BLaER1 (cell line): ENCODE results near the gene ZNF831.

Source experiments
- H3K27ac ChIP-seq: shearing (Covaris generic); formaldehyde crosslinking; 2 replicates; pipeline ENCODE4 v1.8.1; 2022
- H3K27me3 ChIP-seq: shearing (Covaris generic); formaldehyde crosslinking; 2 replicates; pipeline ENCODE4 v1.8.1; 2022
- H3K36me3 ChIP-seq: shearing (Covaris generic); formaldehyde crosslinking; 2 replicates; pipeline ENCODE4 v1.8.1; 2022
- H3K4me1 ChIP-seq: shearing (Covaris generic); formaldehyde crosslinking; 2 replicates; pipeline ENCODE4 v1.8.1; 2022
- H3K4me2 ChIP-seq: shearing (Covaris generic); formaldehyde crosslinking; 2 replicates; pipeline ENCODE4 v1.8.1; 2022
- H3K4me3 ChIP-seq: shearing (Covaris generic); formaldehyde crosslinking; 2 replicates; pipeline ENCODE4 v1.8.1; 2022
- H3K9ac ChIP-seq: shearing (Covaris generic); formaldehyde crosslinking; 2 replicates; pipeline ENCODE4 v1.8.1; 2022
- H3K9me3 ChIP-seq: shearing (Covaris generic); formaldehyde crosslinking; 2 replicates; pipeline ENCODE4 v1.8.1; 2022
- H4K20me1 ChIP-seq: shearing (Covaris generic); formaldehyde crosslinking; 2 replicates; pipeline ENCODE4 v1.8.1; 2022
- Cebpa-rat ChIP-seq: shearing (Covaris generic); IDR thresholded peaks from 2 replicates; pipeline ENCODE4 v1.8.1; 2022

Gene ZNF831

DNA sequence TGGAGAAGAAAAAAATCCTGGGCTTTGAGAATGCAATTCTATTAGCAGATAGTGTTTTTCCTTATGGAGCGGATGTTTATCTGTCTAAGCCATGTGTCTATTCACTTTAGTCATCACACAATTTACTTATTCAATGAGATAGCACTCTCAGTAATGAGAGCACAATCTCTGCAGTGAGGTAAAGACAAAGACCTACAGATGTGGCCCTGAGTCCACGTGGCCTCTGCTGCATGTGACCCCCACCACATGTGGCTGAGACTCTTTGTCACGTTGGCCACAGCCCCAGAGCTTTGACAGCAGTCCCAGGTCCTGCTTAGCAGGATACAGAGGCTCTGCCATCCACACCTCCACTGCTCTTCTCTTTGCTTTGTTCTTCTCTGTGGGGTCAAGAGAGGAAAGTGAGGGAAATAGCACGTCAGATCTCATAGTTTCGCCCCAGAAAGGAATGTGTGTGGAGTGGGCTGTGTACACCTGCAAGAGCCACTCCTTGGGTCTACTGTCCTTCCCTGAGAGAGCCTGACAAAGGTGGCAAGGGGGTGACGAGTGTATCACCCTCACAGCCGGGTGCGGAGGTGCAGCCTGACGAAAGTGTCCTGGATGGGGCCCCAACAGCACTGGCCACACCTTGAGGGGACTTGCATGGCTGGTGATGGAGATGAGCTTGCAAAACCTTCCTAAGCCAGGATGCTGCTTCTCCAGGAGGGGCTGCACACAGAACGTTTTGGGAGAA lies 40.7 kb downstream of the ZNF831 start:
- Histone ChIP-seq H3K9ac (no peak overlapping the region), H3K27me3 (no peaks in the 10 kb centered on the region), H4K20me1 (no peaks in the 10 kb centered on the region), H3K4me3 (no peak overlapping the region), H3K27ac (no peak overlapping the region), H3K4me1 (peaks cover 22% of the 10 kb centered on the region), H3K9me3 (0 out of 2 replicates have a peak, but pooled peaks cover 4% of the 10 kb centered on the region), H3K36me3 (no peaks in the 10 kb centered on the region), H3K4me2 (no peak overlapping the region)
- no peak for TF ChIP-seq Cebpa-rat

DNA sequence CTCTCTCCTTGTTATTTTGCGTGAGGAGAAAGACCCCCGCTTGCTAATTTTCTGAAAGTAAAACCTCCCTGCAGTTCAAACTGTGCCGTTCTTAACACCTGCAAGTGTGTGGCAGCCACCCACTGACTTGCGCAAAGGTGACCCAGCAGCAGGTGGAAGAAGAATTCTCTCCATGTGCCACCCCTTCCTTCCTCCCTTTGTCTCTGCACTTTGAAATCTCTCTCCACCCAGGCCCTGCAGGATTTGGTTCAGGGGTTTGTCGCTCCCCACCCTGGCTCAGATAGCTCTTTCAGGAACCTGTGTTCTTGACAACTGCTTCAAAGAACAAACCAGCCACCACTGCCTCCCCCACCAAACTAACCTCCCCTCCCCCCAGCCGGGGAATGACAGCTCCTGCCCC lies 41.4 kb downstream of the ZNF831 start:
- TF ChIP-seq Cebpa-rat = no peak
- H3K36me3 ChIP-seq = no peaks in the 10 kb centered on the region
- H3K27ac ChIP-seq = no peak overlapping the region
- no peaks in the 10 kb centered on the region for H4K20me1 ChIP-seq
- peak overlapping the region; percentile 52 for H3K4me2 ChIP-seq
- no peak overlapping the region for H3K4me3 ChIP-seq
- 0 out of 2 replicates have a peak, but pooled peaks cover under 1% of the 10 kb centered on the region for H3K9me3 ChIP-seq
- H3K27me3 ChIP-seq = no peaks in the 10 kb centered on the region
- no peak overlapping the region for H3K9ac ChIP-seq
- peaks cover 22% of the 10 kb centered on the region for H3K4me1 ChIP-seq

DNA sequence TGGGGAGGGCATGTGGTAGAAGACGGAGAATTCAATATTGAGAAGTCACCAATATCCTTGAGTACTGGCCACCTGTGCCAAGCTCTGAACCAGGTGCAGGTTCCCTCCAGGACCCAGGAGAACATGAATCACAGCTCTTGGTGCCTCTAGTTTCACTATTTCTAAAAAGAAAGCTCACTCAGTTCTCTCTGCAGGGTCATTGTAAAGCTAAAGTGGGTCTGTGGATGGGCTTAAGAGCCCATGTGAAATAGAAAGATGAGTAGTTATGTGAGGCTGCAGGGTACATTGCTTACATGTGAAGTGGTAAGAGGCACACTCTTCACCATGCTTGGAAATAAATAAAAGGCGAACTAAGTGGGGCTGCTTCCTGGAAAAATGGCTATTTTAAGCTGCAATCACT lies 43.6 kb downstream of the ZNF831 start:
- peaks cover 22% of the 10 kb centered on the region for H3K4me1 ChIP-seq
- no peak overlapping the region for H3K4me3 ChIP-seq
- H3K27ac ChIP-seq = no peak overlapping the region
- H4K20me1 ChIP-seq = no peaks in the 10 kb centered on the region
- H3K9me3 ChIP-seq = no peaks in the 10 kb centered on the region
- H3K27me3 ChIP-seq = no peaks in the 10 kb centered on the region
- no peaks in the 10 kb centered on the region for H3K36me3 ChIP-seq
- TF ChIP-seq Cebpa-rat = no peak
- H3K4me2 ChIP-seq = peak overlapping the region; percentile 51
- no peak overlapping the region for H3K9ac ChIP-seq

DNA sequence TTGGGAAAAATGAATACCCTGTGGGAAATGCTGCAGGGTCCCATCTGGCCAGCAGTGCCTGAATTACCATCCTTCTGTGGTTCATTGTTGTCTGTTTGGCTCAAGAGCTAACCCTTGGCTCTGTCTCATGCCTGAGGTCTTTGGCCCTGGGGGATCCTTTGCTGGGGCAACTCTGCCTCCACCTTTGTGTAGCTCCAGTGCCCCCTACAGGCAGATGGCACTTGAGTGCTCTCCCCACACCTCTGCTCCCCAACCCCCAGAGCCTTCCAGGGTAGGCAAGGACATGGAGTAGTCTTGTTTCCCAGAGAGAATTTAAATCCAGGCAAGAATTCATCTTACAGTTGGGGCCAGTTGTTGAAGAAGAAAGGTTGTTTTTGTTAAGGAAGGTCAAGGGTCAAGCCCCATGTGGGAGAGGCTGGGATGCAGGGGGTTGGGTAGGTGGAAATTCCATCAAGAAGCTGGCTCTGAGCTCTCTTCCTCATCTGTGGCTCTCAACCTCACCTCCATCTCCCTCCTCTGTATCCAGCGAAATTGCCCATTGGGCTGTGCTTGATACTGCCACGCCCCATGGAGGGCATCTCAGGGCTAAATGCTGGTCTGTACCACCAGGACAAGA lies 44.2 kb downstream of the ZNF831 start:
- Histone ChIP-seq H3K36me3 (no peaks in the 10 kb centered on the region), H3K4me1 (peaks cover 19% of the 10 kb centered on the region), H3K27me3 (no peaks in the 10 kb centered on the region), H3K4me3 (no peak overlapping the region), H3K4me2 (peak overlapping the region; percentile 51), H3K9me3 (no peaks in the 10 kb centered on the region), H4K20me1 (no peaks in the 10 kb centered on the region), H3K9ac (no peak overlapping the region), H3K27ac (no peak overlapping the region)
- no peak for TF ChIP-seq Cebpa-rat

DNA sequence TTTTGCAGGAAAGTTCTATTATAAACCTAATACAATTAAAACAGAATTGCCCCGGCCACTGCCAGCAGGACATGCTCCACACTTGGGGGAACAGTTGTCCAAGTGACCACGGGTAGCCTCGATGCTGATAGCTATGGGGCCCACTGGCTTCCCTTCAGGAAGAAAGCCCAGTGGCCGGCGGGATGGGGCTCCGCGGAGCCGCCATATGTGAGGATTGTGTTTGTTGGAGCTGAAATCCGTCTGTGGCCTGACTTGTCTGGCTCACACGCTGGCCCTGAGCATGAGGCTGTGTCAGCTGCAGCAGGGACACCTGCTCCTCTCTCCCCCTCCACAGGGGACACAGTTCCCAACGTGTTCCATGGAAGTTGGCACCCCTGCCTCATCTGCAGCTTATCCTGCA lies 46.6 kb downstream of the ZNF831 start:
- no peak overlapping the region for H3K27ac ChIP-seq
- no peaks in the 10 kb centered on the region for H3K9me3 ChIP-seq
- H3K27me3 ChIP-seq = no peaks in the 10 kb centered on the region
- H4K20me1 ChIP-seq = no peaks in the 10 kb centered on the region
- H3K4me3 ChIP-seq = no peak overlapping the region
- no peak overlapping the region for H3K4me2 ChIP-seq
- TF ChIP-seq Cebpa-rat = no peak
- H3K36me3 ChIP-seq = no peaks in the 10 kb centered on the region
- H3K4me1 ChIP-seq = peaks cover 15% of the 10 kb centered on the region
- H3K9ac ChIP-seq = no peak overlapping the region

DNA sequence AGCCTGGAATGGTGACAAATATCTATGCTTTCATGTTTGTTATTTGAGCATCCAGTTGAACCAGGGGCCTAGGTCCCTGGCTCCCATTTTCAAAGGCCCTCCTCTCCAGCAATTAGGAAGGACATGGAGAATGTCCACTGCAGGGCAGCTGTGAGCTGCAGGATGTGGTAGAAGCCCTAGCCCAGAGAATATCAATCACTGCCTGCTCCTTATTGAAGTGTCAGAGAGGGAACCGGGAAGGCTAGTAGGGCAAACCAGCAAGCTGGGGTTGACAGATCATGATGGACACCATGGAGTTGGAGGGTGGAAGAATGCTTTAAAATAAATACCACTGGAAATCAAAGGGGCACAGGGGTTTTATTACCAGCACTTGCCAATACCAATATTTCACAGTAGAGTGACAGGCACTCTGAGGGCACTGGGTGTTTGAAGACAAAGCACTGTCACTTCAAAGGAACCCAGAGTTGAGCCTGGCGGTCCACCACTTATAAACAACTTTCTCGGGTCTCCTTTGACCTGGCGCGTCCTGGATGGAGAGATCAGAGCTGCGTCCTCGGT lies 47.7 kb downstream of the ZNF831 start:
- Histone ChIP-seq H3K4me3 (no peak overlapping the region), H3K9ac (no peak overlapping the region), H4K20me1 (no peaks in the 10 kb centered on the region), H3K27me3 (no peaks in the 10 kb centered on the region), H3K4me1 (peaks cover 8% of the 10 kb centered on the region), H3K4me2 (no peak overlapping the region), H3K27ac (no peak overlapping the region), H3K36me3 (no peaks in the 10 kb centered on the region), H3K9me3 (no peaks in the 10 kb centered on the region)
- no peak for TF ChIP-seq Cebpa-rat

DNA sequence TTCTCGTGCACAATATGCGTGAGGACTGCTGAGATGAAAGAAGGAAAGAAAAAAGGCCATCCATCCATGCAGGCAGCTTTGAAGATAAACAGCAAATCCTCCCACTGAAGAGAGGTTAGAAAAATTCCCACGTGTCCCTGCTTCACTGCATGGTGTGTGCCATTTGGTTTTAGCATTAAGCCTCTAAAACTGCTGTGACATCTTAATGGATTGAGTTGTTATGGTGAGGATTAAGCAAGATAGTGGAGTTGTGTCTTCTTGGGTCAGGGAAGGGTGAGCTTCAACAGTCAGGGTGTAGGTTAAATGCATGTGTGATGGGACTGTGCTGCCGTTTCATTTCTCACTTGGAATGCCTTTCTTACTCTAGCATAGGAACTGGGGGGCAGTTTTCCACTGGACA lies 50.5 kb downstream of the ZNF831 start:
- Histone ChIP-seq H3K27me3 (no peaks in the 10 kb centered on the region), H3K9me3 (no peaks in the 10 kb centered on the region), H3K9ac (no peak overlapping the region), H3K36me3 (no peaks in the 10 kb centered on the region), H3K4me1 (no peaks in the 10 kb centered on the region), H3K4me2 (no peak overlapping the region), H3K27ac (no peak overlapping the region), H4K20me1 (no peaks in the 10 kb centered on the region), H3K4me3 (no peak overlapping the region)
- no peak for TF ChIP-seq Cebpa-rat

DNA sequence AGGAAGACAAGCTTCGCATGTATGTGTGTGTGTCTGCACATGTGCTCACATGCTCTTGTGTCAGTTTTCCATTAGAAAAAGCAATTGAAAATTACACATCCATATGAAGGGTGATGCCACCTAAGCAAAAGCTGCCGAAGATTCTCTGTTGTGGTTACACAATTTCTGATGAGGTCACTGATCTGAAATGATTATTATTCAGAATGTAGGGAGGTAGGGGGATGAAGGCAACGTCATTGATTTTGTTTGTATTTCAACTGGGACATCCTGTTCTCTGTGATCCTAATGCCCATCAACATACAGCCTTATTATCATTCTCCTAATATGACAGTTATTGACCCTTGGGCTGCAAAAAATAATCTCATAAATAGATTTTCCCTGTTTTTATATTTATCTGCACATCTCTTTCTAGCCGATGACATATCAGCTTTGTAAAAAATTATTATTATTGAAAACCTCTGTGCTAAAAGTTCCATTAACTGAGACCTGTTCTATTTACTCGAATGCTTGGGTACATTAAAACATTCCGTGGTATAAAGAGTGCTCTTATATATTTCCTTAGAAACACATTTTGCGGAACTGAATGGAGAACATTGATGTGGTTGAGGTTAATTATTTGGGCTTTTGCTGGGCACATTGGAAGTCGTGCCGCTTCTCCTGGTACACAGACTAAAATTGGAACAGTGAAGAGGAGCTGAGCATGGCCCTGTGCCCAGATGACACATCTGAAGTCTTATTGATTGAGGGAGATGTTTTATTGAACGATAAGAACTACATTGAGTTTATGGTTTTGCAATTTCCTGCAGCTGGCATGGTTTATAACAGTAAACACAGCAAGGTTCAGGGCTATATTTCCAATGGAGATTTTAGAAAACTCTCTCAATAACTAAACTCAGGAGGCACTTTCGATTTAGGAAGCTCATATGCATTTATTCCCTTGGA lies 51.3 kb downstream of the ZNF831 start:
- Histone ChIP-seq H4K20me1 (no peaks in the 10 kb centered on the region), H3K36me3 (no peaks in the 10 kb centered on the region), H3K4me2 (no peak overlapping the region), H3K27me3 (no peaks in the 10 kb centered on the region), H3K9me3 (no peaks in the 10 kb centered on the region), H3K9ac (no peak overlapping the region), H3K27ac (no peak overlapping the region), H3K4me3 (no peak overlapping the region), H3K4me1 (no peaks in the 10 kb centered on the region)
- no peak for TF ChIP-seq Cebpa-rat

DNA sequence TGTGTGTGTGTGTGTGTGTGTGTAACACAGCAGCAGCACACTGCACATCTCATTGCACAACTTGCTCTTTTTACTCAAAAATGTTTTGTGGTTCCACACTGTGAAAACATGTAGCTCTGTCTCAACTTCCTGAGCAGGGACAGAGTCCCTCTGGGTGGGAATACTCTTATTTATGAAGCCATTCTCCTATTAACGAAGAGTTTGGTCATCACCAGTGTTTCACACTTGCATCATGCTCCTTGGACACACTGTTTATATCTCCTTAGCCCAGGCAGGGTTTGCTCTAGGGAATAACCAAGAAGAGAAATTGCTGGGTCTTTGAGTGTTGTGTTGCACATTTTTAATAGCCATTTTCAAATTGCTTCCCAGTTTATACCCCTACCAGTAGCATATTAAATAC lies 53.6 kb downstream of the ZNF831 start:
- Histone ChIP-seq H4K20me1 (no peaks in the 10 kb centered on the region), H3K4me2 (no peak overlapping the region), H3K27me3 (no peaks in the 10 kb centered on the region), H3K9ac (no peak overlapping the region), H3K36me3 (no peaks in the 10 kb centered on the region), H3K9me3 (no peaks in the 10 kb centered on the region), H3K27ac (no peak overlapping the region), H3K4me3 (no peak overlapping the region), H3K4me1 (peaks cover 10% of the 10 kb centered on the region)
- TF ChIP-seq Cebpa-rat = no peak
